Measurements from ENCODE around the gene SH2D7. TPM values are rescaled to one million over a fixed set of nuclear protein-coding genes. Genes with fewer than 3 reads are reported as not detected.

SH2D7 gene
- polyA plus RNA-seq, 1 of the 3 experiments (the other 2 are of a cell fraction), result not detected

DNA sequence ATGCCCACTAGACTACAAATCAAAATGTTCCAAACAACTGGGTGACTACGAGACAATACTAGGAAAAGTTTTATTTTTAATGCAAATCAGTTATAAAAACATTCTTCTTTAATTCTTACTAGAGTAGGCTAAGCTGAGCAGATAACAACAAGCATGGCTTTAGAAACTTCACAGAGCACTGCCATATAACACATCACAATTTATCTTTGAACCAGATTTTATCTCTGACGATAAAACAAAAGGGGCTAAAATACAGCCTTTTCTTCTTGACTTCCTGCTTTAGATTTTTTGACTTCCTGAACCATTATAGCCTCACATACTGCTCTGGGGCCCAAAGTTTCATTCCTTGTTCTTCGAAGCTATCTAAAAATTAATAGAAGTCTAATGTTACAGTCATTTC is 40.8 kb upstream of the SH2D7 start:
- peak overlapping the region; percentile 22 to 63; a peak in 3 of 4 replicates for H3K27ac ChIP-seq (ENCODE audit: low read depth in 2 of 2, low read length in 1 of 2)

GRCh38 chr15:78052001-78052401 is 40.4 kb upstream of the SH2D7 start:
- ChIA-PET POLR2A (no interaction called here), CTCF (interaction anchor here (0.9 to 1.2 kb wide), 3 partner anchors 15 to 47 kb away, joined by 3 to 5 read pairs (median 4); partner anchors contain the start of gene TBC1D2B)
- Histone ChIP-seq H3K4me2 (peak overlapping the region; percentile 38), H3K9ac (no peak overlapping the region), H2AFZ (ENCODE audit: low read depth) (no peak overlapping the region), H3K79me2 (ENCODE audit: insufficient read depth) (peaks cover 62% of the 10 kb centered on the region), H3K27ac (ENCODE audit: low read depth in 2 of 2, low read length in 1 of 2) (peak overlapping the region; percentile 22 to 63; a peak in 3 of 4 replicates), H3K36me3 (replicated peaks in 1 of 2; ENCODE audit: control insufficient read depth in 1 of 2, insufficient read depth in 2 of 2, low read length in 1 of 2) (peaks cover 0 to 15% of the 10 kb centered on the region in 2 experiments), H3K9me2 (no peaks in the 10 kb centered on the region), H3K4me1 (ENCODE audit: control insufficient read depth in 1 of 2, insufficient read depth in 2 of 2, low read depth in 1 of 2, low read length in 1 of 2) (peaks cover 59 to 62% of the 10 kb centered on the region in 2 experiments), H3K27me3 (ENCODE audit: insufficient read depth) (no peaks in the 10 kb centered on the region), H3K9me3 (no peaks in the 10 kb centered on the region), H3K4me3 (ENCODE audit: low read depth in 2 of 2, low read length in 1 of 2) (no peak overlapping the region), H3F3A (replicated peaks; ENCODE audit: insufficient read depth) (no peaks in the 10 kb centered on the region), H4K20me1 (ENCODE audit: insufficient read depth) (peaks cover 4% of the 10 kb centered on the region; the same call in 1 of the 2 replicates)
- TF ChIP-seq RXRA (IDR thresholded peaks at IDR 0.05; ENCODE audit: borderline replicate concordance, low read depth) (no peak), SMC3 (IDR thresholded peaks at IDR 0.05; ENCODE audit: low read depth, low read length) (no peak), NFIC (IDR thresholded peaks at IDR 0.05; ENCODE audit: borderline replicate concordance) (peak; percentile 43; the same call in 1 of the 2 replicates)
- no peak for DNase-seq

More for the DNA sequence above, 40.8 kb upstream of the SH2D7 start:
- 64% methylated on average over 3 of the region's 3 CpGs for WGBS (ENCODE audit: low lambda C conversion rate)
- TF ChIP-seq YY1 (IDR thresholded peaks at IDR 0.05; ENCODE audit: low read depth) (no peak), TEAD4 (IDR thresholded peaks at IDR 0.05; ENCODE audit: borderline replicate concordance, insufficient read depth) (no peak), POLR2AphosphoS5 (IDR thresholded peaks at IDR 0.05; ENCODE audit: low read depth, low read length) (no peak), RXRA (IDR thresholded peaks at IDR 0.05; ENCODE audit: borderline replicate concordance, low read depth) (no peak), JUND (IDR thresholded peaks at IDR 0.05) (no peak), NRF1 (IDR thresholded peaks at IDR 0.05; ENCODE audit: low read depth, low read length) (no peak), ELF1 (IDR thresholded peaks at IDR 0.05) (no peak), EZH2phosphoT487 (IDR thresholded peaks at IDR 0.05; ENCODE audit: borderline replicate concordance, low read depth) (no peak), CTCF (IDR thresholded peaks at IDR 0.05) (no peak), TAF1 (IDR thresholded peaks at IDR 0.05; ENCODE audit: borderline replicate concordance, low read depth, low read length) (no peak), PBX3 (IDR thresholded peaks at IDR 0.05) (no peak), RFX5 (IDR thresholded peaks at IDR 0.05; ENCODE audit: low read length) (no peak), FOXM1 (IDR thresholded peaks at IDR 0.05; ENCODE audit: low read depth) (no peak), MEF2A (IDR thresholded peaks at IDR 0.05; ENCODE audit: borderline replicate concordance, low read depth) (no peak)
- TF ChIP-seq, protein P1, sequence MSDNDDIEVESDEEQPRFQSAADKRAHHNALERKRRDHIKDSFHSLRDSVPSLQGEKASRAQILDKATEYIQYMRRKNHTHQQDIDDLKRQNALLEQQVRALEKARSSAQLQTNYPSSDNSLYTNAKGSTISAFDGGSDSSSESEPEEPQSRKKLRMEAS (IDR thresholded peaks at IDR 0.05; ENCODE audit: low read depth), result no peak
- H3K79me2 ChIP-seq (ENCODE audit: insufficient read depth), result peaks cover 58% of the 10 kb centered on the region
- H3K9me3 ChIP-seq, result no peaks in the 10 kb centered on the region
- POLR2A ChIA-PET, result no interaction called here
- no peaks in the 10 kb centered on the region for H3F3A ChIP-seq (replicated peaks; ENCODE audit: insufficient read depth)
- H2AFZ ChIP-seq (ENCODE audit: low read depth), result no peak overlapping the region
- peaks cover 4% of the 10 kb centered on the region; the same call in 1 of the 2 replicates for H4K20me1 ChIP-seq (ENCODE audit: insufficient read depth)
- peaks cover 55 to 62% of the 10 kb centered on the region in 2 experiments for H3K4me1 ChIP-seq (ENCODE audit: control insufficient read depth in 1 of 2, insufficient read depth in 2 of 2, low read depth in 1 of 2, low read length in 1 of 2)
- peaks cover 0 to 15% of the 10 kb centered on the region in 2 experiments for H3K36me3 ChIP-seq (replicated peaks in 1 of 2; ENCODE audit: control insufficient read depth in 1 of 2, insufficient read depth in 2 of 2, low read length in 1 of 2)
- H3K4me2 ChIP-seq, result peak overlapping the region; percentile 38
- no peaks in the 10 kb centered on the region for H3K27me3 ChIP-seq (ENCODE audit: insufficient read depth)
- DNase-seq, result no peak
- no peak overlapping the region for H3K9ac ChIP-seq
- CTCF ChIA-PET, result interaction anchor here (0.8 to 1.2 kb wide), 4 partner anchors 15 to 57 kb away, joined by 3 to 5 read pairs (median 4); partner anchors contain the start of gene TBC1D2B
- H3K4me3 ChIP-seq (ENCODE audit: low read depth in 2 of 2, low read length in 1 of 2), result no peak overlapping the region
- H3K9me2 ChIP-seq, result no peaks in the 10 kb centered on the region

Data from SK-N-SH (cell line).